ENCODE data around the gene DAB2. TPM values are rescaled to one million over a fixed set of nuclear protein-coding genes. Genes with fewer than 3 reads are reported as not detected.

Gene DAB2
- total and polyA plus RNA-seq, 2 of the 8 experiments (the other 6 are each of a cell fraction or from before 2014, with no cell fraction given), result 2.6 to 4.9 TPM

DNA sequence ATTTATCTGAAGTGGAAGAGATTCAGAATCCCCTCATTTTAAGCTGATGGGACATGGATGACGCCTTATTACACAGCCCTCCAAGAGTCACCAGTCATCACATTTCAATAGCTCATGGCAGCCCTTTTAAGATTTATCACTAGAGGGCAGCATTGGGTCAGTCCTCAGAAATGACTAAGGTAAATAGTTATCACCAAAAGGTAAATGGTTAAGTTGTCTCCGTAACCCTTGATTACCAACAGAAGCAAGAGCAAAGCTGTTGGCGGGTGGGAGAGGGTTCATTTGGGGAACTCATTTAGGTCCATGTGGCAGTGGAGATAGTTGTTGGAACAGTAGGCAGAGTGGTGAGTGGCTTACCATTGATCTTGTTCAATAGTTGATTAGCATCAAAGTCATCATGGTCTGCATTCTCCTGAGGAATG lies 48.5 kb downstream of the DAB2 start:
- Histone ChIP-seq H4K91ac (replicated peaks; ENCODE audit: insufficient read length, low read length) (no peak overlapping the region), H4K8ac (ENCODE audit: extremely low read depth, insufficient read depth, low read length) (no peak overlapping the region), H3K4me1 (replicated peaks in 1 of 4; ENCODE audit: control insufficient read depth in 3 of 4, insufficient read depth in 4 of 4, low read length in 3 of 4) (peaks cover 0 to 3% (median 1%) of the 10 kb centered on the region in 4 experiments; a peak in 3 of 7 replicates), H3K79me2 (ENCODE audit: control insufficient read depth in 1 of 2, insufficient read depth in 2 of 2, low read length in 2 of 2) (no peaks in the 10 kb centered on the region), H4K5ac (ENCODE audit: insufficient read length, low read depth, low read length) (no peak overlapping the region), H4K20me1 (replicated peaks in 1 of 2; ENCODE audit: control insufficient read depth in 1 of 2, insufficient read depth in 2 of 2, low read length in 2 of 2) (no peaks in the 10 kb centered on the region), H3K9me3 (ENCODE audit: insufficient read depth in 2 of 2, low read depth in 1 of 2, low read length in 1 of 2) (no peaks in the 10 kb centered on the region), H3K27ac (ENCODE audit: low read depth, low read length) (no peak overlapping the region), H3K56ac (replicated peaks; ENCODE audit: insufficient read length, low read depth, low read length) (no peak overlapping the region), H3K4me3 (ENCODE audit: extremely low read depth in 1 of 4, insufficient read depth in 2 of 4, low read depth in 3 of 4, low read length in 4 of 4) (no peak overlapping the region), H3K14ac (ENCODE audit: insufficient read length) (no peak overlapping the region), H3K23me2 (ENCODE audit: low read depth, low read length) (no peaks in the 10 kb centered on the region), H3K36me3 (ENCODE audit: control insufficient read depth in 2 of 4, insufficient read depth in 4 of 4, low read length in 3 of 4) (no peaks in the 10 kb centered on the region), H3K4ac (replicated peaks; ENCODE audit: insufficient read length, low read depth, low read length) (no peak overlapping the region), H2AFZ (ENCODE audit: low read length) (peak overlapping the region; percentile 43; the same call in 1 of the 2 replicates), H3K18ac (ENCODE audit: extremely low read depth, low read length) (no peak overlapping the region), H3K23ac (ENCODE audit: insufficient read length) (no peak overlapping the region), H3K9ac (replicated peaks in 1 of 4; ENCODE audit: extremely low read depth in 1 of 4, low read depth in 3 of 4, low read length in 3 of 4) (no peak overlapping the region), H3K27me3 (replicated peaks in 1 of 4; ENCODE audit: control insufficient read depth in 3 of 4, extremely low read depth in 1 of 4, insufficient read depth in 3 of 4, low read length in 3 of 4) (no peaks in the 10 kb centered on the region), H3K79me1 (ENCODE audit: low read depth, low read length) (no peaks in the 10 kb centered on the region), H2BK20ac (ENCODE audit: low read length) (no peak overlapping the region), H2BK12ac (ENCODE audit: low read depth, low read length) (no peak overlapping the region), H2BK5ac (ENCODE audit: low read depth, low read length) (0 out of 2 replicates have a peak overlapping the region, but pooled peaks have one; percentile 18), H2BK120ac (replicated peaks; ENCODE audit: low read depth, low read length) (no peak overlapping the region), H3K4me2 (ENCODE audit: insufficient read depth in 1 of 2, low read depth in 2 of 2, low read length in 2 of 2) (no peak overlapping the region), H2AK5ac (ENCODE audit: low read depth, low read length) (no peak overlapping the region), H2BK15ac (ENCODE audit: low read length) (no peak overlapping the region)
- WGBS, 2 experiments (ENCODE audit: extremely low coverage in 1 of 2, insufficient coverage in 1 of 2, insufficient read length in 1 of 2, insufficient replicate concordance in 2 of 2, low coverage in 1 of 2, low lambda C conversion rate in 2 of 2, missing lambda C conversion rate in 1 of 2), result 54% methylated on average over 3 of the region's 3 CpGs; no CpG with 5 or more reads in 1 of the 2 experiments
- peak; percentile 63 for FAIRE-seq
- ChIA-PET CTCF (ENCODE audit: partially characterized antibody) (interaction anchor here (0.6 to 6.2 kb wide), 53 partner anchors 9 to 949 kb away, joined by 3 to 90 read pairs (median 5); partner anchors contain the start of genes C9, DAB2 and FYB1), POLR2A (ENCODE audit: partially characterized antibody) (no interaction called here)
- DNase-seq (ENCODE audit: low read depth in 1 of 2, low spot score in 2 of 2), result peak in 1 of 2 experiments; percentile 58
- peak; percentile 78 for TF ChIP-seq BACH1 (IDR thresholded peaks at IDR 0.05; ENCODE audit: low read length)
- TF ChIP-seq GABPA (IDR thresholded peaks at IDR 0.05; ENCODE audit: borderline replicate concordance, insufficient read depth, low read length), result no peak
- TF ChIP-seq, protein P1, sequence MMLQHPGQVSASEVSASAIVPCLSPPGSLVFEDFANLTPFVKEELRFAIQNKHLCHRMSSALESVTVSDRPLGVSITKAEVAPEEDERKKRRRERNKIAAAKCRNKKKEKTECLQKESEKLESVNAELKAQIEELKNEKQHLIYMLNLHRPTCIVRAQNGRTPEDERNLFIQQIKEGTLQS (IDR thresholded peaks at IDR 0.05; ENCODE audit: insufficient read depth, low read depth, low read length), result no peak
